Activated CD4-positive, alpha-beta T cell treated with anti-CD3 and anti-CD28 coated beads, Interleukin-2, amount 50 U/mL, for 24 hours (primary cell): ENCODE measurements around the gene USB1.

Experiments
- DNase-seq, 2 donors: peaks; one replicate each; pipeline ENCODE4 v3.0.0-alpha.2; 2020; ENCODE audit warnings: low read depth in 1 of 2, low spot score in 1 of 2

USB1 gene

DNA sequence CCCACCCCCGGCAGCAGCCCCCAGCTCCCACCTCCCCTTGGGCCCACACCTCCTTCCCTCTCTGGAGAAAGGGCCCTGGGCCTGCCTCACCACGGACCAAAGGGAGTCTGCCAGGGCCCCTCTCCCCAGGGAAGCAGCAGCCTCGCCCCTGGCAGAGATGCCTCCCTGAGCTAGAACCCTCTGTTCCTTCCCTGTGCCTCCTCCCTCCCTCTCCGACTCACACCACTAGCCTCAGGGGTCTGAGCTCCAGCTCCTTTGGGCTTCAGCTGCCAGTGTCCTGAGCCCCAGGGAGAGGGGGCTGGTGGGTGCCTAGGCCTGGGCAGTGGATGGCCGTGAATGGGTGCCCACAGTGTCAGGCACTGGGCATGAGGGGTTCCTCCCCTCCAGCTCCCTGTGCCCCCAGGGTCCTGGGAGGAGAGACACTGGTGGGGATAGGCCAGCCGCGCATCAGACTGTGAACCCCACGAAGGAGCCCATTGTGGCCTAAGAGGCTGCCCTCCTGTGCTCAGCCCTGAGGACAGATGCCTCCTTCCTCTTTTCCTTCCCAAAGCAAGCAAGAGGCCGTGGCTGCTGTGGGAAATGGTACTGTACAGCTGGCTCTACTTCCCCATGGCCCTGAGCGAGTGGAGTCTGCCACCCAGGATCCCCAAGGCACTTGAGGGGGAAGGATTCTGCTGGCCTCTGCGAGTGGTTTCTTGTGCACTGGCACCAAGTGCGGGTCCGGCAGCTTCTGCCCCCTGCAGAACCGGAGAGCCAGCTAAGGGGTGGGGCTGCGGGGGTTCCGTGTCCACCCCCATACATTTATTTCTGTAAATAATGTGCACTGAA lies 45.1 kb downstream of the USB1 start:
- DNase-seq: no peak

DNA sequence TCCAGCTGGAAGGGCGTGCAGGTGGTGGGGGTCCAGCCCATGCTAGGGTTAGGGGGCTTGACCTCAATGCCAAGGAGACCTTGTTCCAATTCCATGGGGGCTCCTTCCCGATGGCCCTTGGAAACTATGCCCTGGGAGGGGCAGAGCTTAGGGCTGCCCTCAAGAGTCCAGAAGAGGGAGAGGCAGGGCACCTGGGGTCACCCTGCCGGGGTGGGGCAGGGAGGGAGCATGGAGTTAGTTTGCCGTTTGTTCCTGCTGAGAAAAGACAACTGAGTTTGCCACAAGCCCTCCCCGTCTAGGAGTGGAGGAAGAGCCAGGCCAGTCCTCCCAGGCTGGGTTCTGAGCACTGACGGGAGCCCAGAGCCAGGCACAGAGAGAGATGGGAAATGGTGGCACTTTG lies 45.7 kb downstream of the USB1 start:
- DNase-seq: no peak

DNA sequence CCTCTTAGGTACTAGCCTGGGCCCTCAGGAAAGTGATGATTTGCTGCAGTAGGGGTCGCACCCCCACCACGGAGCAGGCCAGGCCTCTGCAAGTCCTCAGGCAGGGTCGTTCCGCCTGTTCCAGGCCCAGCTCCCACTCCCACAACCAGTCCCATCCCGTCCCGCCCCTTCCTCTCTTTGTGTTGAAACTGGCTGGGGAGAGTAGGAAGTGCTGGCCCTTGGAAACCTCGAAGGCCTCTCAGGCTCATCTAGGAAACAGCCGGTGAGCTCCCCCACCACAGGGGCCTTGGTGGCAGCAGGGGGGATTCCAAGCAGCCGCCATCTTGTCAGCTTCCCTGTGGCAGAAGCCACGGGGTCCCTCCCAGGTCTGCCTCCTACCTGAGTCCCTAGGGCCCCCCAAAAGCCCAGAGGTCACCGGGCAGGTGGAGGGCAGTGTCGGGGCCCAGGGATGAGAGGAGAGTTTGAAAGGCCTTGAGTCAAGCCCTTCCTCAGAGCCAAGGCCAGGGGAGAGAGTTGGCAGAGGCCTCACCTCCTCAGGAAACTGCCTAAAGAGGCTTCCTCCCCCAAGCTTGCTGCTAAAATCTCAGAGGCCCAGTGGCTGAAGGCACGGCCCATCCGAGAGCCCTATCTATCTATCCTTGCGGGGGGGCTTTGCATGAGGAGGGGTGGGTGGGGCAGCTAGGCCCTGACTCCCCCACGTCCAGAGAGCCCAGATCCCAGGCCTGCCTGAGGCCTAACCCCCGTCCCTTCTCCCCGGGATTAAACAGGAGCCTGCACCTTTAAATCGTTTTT lies 46.5 kb downstream of the USB1 start:
- no peak for DNase-seq

DNA sequence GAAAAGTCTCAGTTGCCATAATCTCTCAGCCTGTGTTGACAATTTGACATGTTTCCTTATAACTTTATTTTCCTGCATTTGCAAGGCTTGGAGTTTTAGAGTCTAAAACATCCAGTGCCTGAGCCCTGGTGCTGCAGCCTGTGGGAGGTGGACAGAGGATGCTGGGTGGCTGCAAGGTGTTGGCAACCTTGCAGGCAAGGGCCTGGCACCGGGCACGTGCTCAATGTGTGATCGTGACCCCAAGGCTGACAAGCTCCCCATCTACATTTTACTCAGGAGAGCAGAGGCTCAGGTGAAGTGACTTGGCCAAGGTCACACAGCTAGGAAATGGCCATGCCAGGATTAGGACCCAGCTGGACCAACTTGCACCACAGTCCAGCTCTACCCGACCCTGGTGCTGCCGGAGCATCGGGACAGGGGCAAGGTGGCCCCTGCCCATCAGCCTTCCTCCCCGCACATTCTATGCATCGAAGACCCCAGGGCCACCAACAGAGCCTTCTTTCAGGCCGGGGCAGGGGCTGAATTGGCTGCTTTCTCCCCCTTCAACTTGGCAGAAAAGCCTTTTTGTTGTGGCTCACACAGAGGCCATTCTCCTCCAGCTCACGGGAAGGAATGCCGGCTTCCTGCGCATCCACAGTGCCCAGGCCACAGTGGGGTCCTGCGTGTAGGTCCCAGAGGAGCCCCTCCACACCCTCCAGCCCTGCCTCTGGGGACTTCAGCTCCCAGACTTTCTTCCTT lies 47.5 kb downstream of the USB1 start:
- DNase-seq: no peak

DNA sequence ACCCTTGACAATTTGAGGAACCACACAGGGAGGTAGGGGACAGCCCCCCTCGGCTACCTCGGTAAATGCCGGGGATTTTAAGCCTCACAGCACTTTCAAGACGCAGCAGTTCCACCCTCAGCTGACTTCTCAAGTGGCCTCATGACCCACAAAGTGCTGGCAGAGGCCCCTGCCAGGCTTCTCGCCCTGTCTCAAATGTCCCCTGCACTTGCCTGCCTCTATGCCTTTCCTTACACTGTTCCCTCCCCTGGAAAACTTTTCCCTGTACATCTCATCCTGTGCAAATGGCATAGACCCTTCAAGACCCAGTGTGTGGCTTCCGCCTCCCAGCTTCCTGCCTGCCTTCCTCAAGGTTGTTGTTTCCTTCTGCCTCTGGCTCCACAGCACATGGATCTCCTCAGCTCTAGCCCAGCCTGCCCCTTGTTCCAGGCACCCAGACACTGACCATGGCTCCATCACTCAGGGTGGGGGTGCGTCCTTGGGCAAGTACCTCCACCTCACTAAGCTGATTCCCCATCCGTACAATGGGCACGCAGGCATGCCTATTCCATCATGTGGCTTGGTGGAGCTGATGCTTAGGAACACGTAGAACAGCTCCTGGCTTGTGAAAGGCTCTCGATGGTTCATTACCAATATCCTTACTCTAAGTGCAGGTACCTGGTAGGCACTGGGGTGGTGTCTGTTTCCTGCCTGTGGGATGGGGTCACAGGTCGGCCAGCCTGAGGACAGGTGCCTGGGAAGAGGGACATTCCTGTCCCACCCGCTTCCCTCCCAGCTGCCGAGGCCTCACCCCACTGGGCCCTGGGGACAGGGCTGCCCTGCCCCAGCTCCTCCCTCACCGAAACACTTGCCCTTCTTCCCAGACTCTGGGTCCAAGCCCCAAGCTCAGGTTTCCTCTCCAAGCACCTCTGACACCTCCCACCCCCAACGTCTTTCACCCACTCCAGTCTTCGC lies 48.3 kb downstream of the USB1 start:
- DNase-seq: no peak

DNA sequence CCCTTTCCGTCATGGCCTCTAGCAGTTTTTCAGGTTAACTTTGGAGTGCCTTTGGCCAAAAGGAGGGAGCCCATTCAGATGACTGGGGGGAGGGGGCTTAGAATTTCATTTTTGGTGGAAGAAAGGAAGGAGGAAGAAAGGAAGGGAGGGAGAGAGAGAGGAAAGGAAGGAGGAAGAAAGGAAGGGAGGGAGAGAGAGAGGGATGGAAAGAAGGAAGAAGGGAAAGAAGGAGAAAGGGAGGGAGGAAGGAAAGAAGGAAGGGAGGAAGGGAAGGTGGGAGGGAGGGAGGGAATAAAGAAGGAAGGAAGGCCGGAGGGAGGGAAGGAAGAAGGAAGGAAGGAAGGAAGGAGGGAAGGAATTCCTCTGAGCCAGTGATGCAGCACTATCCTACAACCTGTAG lies 50.1 kb downstream of the USB1 start:
- no peak for DNase-seq

DNA sequence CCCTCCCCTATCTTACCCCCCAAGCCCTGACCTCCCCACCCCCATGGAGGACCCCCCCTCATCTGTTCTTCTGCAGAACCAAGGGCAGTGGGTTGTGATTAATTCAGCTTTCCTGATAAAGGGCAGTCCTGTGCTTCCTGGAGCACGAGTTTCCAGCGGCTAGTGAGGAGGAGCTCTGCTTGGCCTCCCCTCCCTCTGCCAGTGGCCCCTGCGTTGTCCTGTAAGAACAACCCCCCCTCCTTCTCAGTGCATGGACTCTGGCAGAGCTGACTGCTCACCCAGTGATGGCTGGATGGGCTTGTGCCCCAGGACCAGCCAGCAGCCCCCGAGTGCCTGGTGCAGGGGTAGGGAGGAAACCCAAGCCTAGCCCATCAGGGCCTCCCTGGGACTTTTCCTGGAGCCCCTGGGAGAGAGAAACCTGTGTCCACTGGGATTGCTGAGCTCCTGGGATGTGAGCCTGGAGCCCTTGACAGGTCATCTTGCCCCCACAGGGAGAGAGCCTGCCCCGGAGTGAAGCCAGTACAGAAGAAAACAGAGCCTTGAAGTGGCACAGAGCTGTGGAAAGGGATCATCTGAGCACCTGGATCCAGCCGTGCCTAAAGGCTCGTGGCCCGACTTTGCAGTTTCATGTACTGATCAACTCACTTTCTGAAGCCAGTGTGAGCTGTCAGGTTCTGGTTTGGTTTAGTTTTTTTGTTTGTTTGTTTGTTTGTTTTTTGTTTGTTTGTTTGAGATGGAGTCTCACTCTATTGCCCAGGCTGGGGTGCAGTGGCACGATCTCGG lies 50.8 kb downstream of the USB1 start:
- no peak for DNase-seq

DNA sequence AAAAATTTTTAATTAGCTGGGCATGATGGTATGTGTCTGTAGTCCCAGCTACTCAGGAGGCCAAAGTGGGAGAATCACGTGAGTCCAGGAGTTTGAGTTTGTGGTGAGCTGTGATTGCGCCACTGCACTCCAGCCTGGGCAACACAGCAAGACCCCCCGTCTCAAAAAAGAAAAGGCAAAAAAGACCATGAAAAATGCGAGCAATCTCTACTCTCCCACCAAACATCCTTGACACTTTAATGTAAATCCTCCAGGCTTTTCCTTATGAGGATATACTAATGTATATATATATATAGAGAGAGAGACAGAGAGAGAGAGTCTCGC lies 52.4 kb downstream of the USB1 start:
- no peak for DNase-seq

DNA sequence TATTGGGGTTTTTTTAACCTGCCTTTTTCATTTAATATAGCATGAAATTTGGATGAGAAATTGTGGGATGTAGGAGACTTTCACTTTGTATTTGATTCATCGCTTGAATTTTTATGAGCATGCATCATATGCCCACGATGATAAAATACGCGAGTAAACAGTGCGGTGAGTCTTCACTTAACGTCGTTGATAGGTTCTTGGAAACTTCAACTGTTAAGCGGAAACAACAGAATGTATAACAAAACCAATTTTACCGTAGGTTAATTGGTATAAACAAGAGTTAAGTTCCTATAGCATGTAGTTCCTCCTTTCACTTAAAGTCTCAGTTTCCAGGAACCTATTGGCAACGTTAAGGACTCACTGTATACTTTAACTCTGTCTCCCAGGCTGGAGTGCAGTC lies 53.1 kb downstream of the USB1 start:
- no peak for DNase-seq

DNA sequence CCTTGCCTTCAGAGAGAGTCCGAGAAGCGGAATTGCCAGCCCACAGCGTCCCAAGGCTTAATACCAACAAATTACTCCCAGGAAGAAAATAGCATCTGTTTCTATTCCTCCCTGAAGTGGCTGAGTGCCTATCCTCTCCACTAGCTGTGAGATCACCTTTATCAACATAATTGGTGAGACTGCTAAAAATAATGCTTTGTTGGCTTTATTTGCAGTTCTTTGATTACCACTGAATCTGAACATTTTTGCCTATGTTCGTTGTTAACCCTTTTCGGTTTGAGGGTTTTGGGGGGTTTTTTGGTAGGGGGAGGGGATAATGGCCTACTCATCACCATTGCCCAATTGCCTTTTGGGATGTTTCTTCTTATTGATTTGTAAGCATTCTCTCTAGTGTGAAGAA lies 55.4 kb downstream of the USB1 start:
- no peak for DNase-seq

DNA sequence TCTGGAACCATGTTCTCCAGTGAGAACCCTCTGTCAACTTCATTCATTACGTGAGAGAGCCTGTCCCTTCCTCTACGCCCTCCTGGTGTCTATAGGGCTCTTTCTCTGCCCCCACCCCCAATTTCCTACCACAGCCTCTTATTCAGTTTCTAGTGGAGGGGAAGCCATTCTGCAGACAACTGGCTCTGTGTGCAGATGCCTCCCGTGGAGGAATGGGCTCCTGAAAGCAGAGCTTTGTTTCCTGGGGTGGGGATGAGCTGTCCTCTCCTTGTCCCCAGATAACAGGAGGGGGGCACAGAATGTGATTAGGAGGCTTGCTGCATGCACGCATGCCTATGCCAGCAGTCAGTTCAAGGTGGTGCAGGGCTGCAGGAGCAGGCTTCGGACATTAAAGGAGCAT lies 55.9 kb downstream of the USB1 start:
- DNase-seq: no peak

DNA sequence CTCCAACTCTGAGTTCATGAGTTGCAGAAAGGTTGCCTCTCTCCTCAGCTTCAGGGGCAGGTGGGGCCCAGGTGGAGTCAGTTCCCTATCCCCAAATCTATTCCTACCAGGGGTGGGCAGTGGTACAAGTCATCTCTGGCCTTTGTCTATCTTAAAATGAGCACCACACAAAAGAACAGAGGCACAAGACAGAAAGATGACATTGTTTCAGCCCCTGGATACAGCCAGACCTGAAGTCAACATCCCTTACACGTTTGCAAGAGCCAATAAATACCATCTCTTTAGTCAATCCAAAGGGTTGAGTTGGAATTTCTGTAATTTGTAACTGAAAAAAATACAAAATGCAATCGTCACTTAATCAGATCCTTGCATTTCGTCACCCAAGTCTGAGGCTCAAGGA lies 56.6 kb downstream of the USB1 start:
- DNase-seq: no peak

DNA sequence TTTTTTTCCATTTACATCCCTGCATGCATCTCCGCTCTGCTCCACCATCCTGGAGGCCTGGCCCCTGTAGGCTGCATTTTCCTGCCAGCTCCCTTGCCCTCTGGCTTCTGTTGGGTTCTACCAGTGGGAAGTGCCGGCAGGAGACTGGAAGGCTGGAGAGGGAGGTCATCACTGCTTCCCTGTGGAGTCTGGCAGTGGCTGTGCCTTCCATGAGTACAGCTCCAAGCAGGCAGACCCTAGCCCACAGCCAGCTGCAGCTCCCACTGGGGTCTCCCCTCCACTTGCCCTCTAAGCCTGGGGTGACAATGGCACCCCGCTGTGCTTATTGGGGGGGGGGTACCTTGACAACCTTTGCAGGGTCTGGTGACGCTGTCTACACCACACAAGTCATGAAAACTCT lies 61.6 kb downstream of the USB1 start:
- DNase-seq: no peak

DNA sequence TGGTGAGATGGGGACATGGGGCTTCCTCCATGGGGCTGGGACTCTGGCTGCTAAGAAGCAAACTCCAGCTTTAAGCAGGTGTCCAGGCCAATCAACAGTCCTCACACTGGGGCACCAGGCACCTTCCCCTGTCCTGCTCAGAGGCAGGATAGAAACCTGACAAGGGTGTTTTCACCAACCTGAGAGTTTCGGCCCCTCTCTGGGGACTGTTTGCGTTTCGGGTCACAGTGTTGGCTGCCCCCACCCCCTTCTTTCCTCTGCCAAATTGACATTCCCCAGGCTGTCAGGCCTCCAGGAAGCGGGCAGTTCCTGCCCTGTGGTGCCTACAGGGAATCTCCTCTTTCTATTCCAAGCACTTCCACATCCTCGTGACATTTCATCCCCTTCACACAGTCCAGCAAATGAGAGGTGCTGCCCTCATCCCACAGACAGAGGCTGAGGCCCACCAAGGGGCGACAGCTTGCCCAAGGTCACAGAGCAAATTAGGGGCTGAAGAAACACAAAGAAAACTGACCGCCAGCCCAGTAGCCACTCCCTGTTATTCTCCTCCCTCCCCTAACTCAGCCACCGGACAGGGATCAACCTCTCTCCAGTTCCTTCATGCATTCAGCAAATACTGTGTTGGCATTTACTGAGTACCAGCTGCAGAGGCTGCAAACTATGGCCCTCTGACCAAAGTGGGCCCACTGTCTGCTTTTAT lies 62.3 kb downstream of the USB1 start:
- no peak for DNase-seq

DNA sequence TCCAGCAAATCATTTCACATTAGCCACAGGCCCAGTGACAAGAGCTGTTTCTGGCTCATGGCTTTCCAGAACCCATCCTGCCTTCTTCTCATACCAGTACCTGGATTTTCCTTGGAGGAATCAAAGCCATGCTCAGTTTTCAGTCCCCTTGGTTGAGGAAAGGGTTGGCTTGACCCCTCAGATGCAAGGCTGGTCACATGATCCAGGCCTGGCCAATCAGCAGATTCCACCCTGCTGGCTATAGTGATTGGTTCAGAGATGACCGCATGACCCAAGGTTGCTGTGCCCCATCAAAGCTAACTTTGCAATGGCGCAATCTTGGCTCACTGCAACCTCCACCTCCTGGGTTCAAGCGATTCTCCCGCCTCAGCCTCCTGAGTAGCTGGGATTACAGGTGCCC lies 69.4 kb downstream of the USB1 start:
- DNase-seq: no peak
